Measurements from ENCODE around the gene FKBP7. TPM values are rescaled to one million over a fixed set of nuclear protein-coding genes. Genes with fewer than 3 reads are reported as not detected.
A peak's percentile ranks its signal among the peaks of the same experiment; 100 is the strongest.

FKBP7 gene
- total RNA-seq, 1 donor from 2014 or later = 15.5 TPM

DNA sequence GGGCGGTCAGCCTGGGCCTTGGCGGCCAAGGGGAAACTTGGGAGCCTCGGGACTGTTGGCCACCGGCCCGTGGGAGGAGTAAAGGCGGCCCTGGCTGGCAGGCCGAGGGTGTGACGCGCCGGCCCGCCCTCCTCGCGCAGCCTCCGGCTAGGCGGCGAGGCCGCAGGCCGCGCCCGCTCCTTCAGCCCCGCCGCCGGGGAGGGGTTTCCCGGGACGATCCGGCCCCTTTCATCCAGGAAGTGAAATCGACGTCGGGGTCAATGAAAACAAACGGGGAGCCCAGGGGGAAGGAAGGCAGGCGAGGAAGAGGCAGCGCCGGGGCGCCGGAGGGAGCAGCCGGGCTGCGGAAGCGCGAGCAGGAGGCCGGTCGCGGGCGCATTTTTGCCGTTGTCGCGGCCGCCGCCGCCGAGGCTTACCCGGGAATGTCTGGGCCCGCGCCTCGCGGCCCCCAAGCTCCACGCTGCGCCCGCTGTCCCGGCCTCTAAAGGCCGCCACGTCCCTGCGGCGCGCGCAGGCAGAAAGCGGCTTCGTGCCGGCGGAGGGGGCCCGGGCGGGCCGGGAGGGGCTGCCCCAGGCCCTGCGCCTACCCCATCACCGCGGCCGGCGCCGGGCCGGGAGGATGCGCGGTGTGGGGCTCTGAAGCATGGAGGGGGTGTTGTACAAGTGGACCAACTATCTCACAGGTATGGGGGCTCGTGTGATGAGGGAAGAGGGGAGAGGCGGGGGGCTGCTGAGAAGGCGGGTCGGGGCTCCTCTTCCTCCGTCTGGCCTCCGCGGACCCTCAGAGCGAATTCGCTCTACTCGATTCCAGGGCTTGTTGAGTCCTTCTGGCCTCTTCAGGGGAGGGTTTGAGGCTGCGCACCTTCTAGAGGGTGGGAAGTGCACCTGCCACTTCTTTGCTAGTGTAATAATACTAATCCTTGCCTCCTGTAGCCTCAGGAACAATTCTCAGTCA lies 2.1 kb upstream of the FKBP7 start, which contains the start of gene PLEKHA3:
TSS of gene PLEKHA3 (plus strand) at position 231 of the 955 bp plus-strand sequence. CDS start at position 644, 413 bp downstream.
- H3K27ac Mint-ChIP-seq (ENCODE audit: unreplicated experiment) = peak within 1 kb of the TSS; percentile 88
- peak within 1 kb of the TSS; percentile 97 for H3K4me3 Mint-ChIP-seq (ENCODE audit: unreplicated experiment)
- no peak for TF ChIP-seq CTCF (IDR thresholded peaks at IDR 0.05; ENCODE audit: unreplicated experiment)
- H3K36me3 Mint-ChIP-seq (ENCODE audit: low read depth, unreplicated experiment) = no peaks in the 10 kb centered on the region
- H3K27me3 Mint-ChIP-seq (ENCODE audit: unreplicated experiment) = peaks cover 5% of the 10 kb centered on the region
- DNase-seq (ENCODE audit: low spot score) = peak; percentile 89
- H3K4me1 Mint-ChIP-seq (ENCODE audit: unreplicated experiment) = peaks cover 14% of the 10 kb centered on the region
- no peaks in the 10 kb centered on the region for H3K9me3 Mint-ChIP-seq (ENCODE audit: unreplicated experiment)

DNA sequence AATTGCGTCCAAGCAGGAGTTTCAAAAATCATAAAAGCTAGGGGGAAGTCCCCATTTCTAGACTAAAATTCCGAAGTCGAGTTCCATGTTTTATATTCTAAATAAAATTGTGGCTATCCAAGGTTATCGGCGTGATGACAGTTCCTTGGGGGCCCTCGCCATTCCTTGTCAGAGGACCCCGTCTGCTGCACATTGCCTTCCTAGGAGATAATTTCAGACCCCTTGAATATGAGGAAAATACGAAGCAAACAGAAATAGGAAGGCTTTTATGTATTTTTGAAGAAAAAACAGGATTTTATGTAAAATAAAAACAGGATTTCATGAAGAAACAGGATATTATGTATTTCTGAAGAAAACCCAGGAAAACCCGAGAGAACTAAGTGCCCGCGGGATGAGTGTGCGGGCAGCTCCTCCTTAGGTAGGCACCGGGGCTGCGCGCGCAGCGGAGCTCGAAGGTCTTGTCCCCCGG lies 1.4 kb upstream of the FKBP7 start:
- Mint-ChIP-seq H3K36me3 (ENCODE audit: low read depth, unreplicated experiment) (no peaks in the 10 kb centered on the region), H3K9me3 (ENCODE audit: unreplicated experiment) (no peaks in the 10 kb centered on the region), H3K27ac (ENCODE audit: unreplicated experiment) (peak overlapping the region; percentile 31), H3K4me3 (ENCODE audit: unreplicated experiment) (peak overlapping the region; percentile 94), H3K27me3 (ENCODE audit: unreplicated experiment) (peaks cover 5% of the 10 kb centered on the region), H3K4me1 (ENCODE audit: unreplicated experiment) (peaks cover 14% of the 10 kb centered on the region)
- DNase-seq (ENCODE audit: low spot score) = no peak
- TF ChIP-seq CTCF (IDR thresholded peaks at IDR 0.05; ENCODE audit: unreplicated experiment) = no peak

GRCh38 chr2:178479275-178479616 lies 846 bp upstream of the FKBP7 start:
- Mint-ChIP-seq H3K9me3 (ENCODE audit: unreplicated experiment) (no peaks in the 10 kb centered on the region), H3K27me3 (ENCODE audit: unreplicated experiment) (peaks cover 5% of the 10 kb centered on the region), H3K4me3 (ENCODE audit: unreplicated experiment) (peak overlapping the region; percentile 94), H3K27ac (ENCODE audit: unreplicated experiment) (peak overlapping the region; percentile 87), H3K4me1 (ENCODE audit: unreplicated experiment) (peaks cover 14% of the 10 kb centered on the region), H3K36me3 (ENCODE audit: low read depth, unreplicated experiment) (no peaks in the 10 kb centered on the region)
- no peak for DNase-seq (ENCODE audit: low spot score)
- TF ChIP-seq CTCF (IDR thresholded peaks at IDR 0.05; ENCODE audit: unreplicated experiment) = no peak

DNA sequence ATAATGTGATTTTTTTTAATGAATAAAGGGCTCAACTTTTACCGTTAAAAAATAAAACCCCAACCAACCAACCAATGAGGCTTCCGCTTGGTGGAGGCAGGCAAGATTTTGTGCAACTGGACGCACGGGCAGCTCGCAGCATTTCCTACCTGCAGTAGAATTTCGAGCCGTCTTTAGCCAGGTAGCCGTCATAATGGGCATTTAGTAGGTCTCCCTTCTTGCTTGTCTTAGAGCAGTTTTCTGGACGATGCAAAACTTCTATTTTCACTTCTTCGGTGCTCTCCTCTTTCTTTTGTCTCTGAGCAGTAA lies 316 bp downstream of the FKBP7 start:
- no peak for TF ChIP-seq CTCF (IDR thresholded peaks at IDR 0.05; ENCODE audit: unreplicated experiment)
- no peaks in the 10 kb centered on the region for H3K36me3 Mint-ChIP-seq (ENCODE audit: low read depth, unreplicated experiment)
- peak overlapping the region; percentile 94 for H3K4me3 Mint-ChIP-seq (ENCODE audit: unreplicated experiment)
- DNase-seq (ENCODE audit: low spot score) = peak; percentile 5
- H3K9me3 Mint-ChIP-seq (ENCODE audit: unreplicated experiment) = no peaks in the 10 kb centered on the region
- H3K4me1 Mint-ChIP-seq (ENCODE audit: unreplicated experiment) = peaks cover 14% of the 10 kb centered on the region
- peak overlapping the region; percentile 87 for H3K27ac Mint-ChIP-seq (ENCODE audit: unreplicated experiment)
- peaks cover 5% of the 10 kb centered on the region for H3K27me3 Mint-ChIP-seq (ENCODE audit: unreplicated experiment)
